GM19238 (cell line): Measurements from ENCODE around the gene HDAC4.

ENCODE experiments used
- DNase-seq: peaks from one replicate; pipeline ENCODE4 v3.0.0; 2011; ENCODE audit warnings: low spot score; ENCODE audit not compliant: insufficient read length

HDAC4 gene

DNA sequence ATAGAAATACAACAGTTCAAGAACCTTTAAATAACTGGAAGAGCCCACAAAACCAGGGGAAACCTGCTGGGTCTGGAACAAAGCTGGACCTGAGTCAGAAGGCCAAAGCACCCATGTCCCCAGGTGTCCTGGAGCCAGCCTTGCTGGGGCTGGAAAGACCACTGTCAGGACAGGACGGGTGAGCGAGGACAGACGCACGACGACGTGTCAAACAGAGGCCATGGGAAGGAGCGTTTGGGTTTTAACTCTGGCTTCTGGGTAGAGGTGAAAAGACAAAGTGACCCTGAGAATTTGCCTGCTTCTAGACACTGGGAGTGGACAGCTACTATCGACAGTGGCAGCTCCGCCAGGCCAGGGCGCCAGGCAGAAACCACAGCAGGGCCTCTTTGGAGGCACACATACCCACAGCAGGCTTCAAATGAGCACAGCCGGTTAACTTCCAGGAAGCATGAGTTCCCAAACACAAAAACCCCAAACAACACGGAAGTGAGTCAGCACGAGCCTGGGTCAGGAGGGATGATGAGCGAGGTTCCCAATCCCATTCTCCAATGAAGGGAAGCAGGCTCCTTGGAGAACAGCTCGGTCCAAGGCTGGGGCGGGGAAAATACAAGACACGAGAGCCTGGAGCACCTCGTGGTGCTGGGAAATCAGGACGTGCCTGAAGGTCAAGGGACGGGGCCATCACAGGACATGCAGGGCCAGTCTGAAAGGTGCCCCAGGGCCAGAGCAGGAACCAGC lies 344.9 kb downstream of the HDAC4 start:
- no peak for DNase-seq

DNA sequence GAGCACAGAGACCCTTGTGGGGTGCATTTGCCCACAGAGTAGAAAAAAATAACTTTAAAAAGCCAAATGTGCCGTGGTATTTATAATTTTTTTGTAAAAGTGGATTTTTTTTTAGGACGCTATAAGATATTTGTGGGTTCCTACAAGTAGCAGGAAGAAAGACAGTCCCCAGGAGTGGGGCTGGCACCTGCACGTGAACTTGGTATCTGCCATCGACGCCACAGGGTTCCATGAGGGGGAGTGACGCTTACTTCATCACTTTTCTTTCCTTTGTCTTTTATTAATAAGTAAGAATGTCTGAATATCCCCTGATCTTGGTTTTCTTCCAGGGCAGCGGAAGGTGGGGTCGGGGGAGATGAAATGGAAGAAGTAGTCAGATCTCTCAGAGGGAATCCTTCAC lies 345.9 kb downstream of the HDAC4 start:
- no peak for DNase-seq

DNA sequence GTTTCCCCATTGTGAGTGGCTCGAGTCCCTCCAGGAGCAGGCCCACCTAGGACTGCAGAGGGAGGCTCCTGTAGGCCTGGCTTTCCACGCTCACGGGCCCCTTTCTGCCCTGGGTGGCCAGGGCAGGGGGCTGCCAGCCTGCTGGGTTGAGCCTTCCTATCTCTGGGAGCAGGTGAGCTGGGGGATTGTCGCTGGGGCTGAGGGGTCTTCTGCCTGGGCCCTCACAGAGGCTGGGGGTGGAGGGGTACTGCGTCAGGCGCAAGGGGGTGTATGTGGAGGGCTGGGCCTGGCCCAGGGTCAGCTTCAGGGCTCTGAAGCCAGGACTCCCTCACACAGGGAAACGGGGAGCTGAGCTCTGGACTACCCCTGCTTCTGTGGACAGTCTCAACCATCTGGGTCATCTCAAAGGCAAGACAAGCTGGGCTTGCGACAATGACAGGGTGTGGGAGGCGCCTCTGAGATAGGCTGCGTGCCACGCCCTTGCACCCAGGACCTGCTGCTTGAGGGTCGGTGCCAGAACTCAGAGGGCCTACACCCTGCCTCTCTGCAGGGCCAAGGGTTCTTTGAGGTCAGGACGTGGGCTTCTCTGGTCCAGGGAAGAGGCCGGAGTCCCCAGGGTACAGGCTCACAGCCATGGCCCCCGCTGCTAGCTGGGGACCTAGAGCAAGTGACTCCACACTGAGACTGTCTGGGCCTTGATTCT lies 346.9 kb downstream of the HDAC4 start:
- no peak for DNase-seq

DNA sequence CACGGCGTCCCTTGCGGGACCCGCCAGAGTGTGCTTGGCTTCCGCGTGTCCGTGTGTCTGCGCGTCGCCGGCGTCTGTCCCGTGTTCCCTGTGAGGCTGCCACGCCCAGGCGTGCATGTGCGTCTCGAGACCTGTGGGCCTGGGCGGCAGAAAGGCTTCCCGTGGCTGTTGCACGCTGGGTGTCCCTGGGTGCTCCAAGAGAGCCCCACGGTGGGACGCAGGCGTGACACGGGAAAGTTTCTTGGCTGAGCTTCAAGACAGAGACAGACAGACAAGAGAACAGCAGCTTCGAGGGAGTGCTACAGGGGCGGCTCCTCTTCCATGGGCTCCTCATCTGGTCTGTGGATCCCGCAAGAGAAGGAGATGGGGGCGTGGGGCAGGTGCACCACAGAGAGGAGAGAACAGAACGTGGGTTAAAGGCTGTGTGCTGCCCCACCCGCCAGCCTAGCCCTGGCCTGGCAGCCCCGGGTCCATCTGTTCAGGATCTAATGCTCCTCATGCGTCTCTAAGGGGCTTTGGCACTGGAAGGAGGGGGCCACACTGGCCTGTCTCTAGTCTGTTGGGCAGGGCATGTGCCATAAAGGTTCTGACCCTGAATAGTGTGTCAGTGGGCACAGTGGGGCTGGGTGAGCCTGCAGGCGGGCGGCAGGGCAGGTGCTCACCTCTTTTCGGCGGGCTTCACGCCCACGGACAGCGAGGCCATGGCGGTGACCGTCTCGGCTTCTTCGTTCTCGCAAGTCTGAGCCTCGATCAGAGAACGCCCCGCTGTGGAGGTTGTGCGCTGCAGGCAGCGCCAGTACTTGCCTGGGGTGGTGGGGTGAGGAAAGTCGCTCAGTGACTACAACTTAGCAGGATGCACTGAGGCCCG lies 347.8 kb downstream of the HDAC4 start:
- no peak for DNase-seq

DNA sequence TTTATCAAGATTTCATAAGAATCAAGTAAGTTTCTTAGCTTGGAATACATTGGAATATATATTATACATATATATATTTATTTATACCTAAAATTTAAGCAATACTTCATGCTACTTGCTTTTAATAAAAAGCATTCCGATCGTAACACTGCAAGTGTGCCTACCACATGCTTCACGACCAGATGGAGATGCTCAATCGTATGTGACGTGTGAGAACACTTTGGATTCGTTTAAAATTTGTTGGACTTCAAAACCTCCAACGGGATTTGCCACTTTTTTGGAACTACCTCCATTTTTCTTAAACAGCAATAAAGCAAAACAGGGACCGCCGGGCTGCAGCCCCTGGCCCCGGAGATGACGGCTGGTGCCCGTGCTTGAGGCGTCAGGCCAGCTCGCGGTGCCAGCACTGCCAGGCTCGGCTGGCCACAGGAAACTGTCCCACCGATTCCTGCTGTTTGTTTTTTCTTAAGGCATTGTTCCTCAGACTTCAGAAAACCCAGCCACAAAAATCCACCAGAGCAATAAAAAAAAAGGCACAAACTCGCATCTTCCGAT lies 348.9 kb downstream of the HDAC4 start:
- no peak for DNase-seq

DNA sequence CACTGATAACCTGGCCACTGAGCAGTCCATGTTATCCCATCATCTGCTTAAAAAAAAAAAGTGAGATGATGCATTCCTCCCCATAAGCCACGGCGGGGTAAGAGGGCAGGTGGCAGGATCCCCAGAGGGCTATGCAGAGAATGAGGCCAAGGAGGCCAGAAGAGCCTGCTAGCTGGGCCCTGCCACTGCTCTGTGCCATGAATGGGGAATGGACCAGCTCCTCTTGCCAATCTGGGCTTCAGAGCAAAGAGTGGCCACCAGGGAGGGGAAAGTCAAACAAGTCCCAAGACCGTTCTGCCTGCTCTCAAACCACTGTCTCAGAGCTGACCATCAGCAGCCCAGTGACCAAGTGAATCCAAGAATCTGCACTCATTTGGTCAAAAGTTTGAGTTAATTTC lies 350.6 kb downstream of the HDAC4 start:
- no peak for DNase-seq

DNA sequence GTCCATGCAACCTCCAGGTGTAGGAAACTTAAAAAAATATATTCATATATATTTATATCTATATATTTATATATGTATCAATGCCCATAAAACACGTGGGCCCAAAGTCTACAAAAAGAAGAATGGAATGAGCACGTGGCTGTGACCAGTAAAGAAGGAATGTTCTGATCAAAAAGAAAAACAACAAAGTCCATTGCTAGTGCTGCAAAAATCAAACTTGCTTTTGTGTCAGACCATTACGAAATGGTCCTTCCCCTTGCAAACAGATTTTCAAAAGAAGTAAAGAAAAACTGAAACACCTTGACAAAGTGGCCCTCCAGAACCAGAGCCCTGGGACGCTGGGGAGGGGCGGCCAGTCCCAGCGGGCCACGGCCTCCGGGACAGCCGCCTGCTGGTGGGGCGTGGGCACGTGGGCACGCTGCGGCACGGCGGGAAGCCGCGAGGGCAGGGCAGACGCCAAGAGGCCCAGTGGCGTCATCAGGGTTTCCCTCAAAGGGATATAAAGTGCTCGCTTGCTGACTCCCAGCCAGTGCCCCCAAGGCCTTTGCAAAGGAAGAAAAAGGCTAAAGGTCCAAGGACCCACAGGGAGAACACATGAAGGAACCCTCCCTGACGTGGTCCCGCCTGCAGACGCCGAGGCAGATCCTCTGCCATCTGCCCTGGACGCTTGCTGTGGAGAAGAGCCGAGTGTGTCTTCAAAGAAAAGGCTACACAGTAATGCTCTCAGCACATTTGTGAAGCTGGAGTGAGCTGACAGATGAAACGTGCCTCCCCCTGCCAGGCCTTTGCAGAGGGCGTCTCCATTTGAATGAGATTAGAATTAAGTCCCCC lies 351.2 kb downstream of the HDAC4 start:
- no peak for DNase-seq

DNA sequence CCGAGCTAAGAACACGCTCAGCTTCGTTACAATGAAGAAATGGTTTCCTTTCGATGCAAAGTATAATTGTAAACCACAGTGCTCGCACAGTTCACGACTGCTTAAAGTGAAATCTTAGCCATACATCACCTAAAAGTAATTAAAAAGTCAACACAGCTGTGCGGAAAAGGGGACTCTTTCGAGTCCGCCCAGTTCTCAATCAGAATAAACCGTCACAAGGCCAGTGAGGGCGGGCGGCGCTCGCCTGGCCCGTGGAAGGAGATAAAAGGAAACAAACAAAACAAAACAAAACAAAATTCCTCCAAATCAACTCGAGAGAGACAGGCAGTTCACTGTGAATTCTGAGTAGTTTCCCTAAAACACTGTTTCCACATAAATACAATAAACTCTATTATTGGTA lies 352.1 kb downstream of the HDAC4 start:
- no peak for DNase-seq

DNA sequence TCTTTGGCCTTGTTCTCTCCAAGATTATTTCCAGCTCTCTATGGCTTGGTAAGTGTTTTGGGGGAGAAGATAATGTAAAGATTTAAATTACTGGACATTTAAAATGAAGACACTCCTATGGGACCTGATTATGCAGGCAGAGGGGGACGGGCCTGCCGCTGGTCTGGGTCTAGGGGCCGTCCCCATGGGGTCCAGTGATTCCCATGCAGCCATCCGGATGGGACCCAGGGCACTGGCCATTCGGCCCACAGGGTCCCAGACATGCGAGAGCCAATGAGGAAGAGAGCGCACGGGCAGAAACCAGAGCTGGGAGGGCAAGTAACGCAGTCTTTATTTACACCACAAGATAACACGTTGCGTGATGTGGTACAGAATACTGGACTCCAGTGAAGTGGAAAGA lies 353.0 kb downstream of the HDAC4 start:
- DNase-seq: no peak

DNA sequence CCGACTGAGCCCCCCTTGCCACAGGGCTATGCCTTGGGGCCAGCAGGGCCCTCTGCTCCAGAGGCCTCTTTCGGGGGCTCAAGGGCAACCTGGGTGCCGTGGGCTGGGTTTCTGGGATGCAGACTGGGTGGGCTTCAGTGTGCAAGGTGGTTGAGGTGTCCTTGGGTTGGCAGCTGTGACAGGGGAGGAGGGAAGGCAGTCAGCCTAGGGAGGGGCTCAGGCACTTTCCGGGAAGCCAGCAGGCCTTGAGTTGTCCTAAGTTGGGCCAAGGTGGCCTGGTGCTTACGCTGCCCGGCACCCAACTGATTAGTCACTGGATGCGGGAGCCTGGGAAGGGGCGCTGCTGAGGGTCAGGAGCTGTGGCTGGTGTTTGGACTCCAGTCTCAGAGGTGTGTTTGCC lies 353.4 kb downstream of the HDAC4 start:
- no peak for DNase-seq

DNA sequence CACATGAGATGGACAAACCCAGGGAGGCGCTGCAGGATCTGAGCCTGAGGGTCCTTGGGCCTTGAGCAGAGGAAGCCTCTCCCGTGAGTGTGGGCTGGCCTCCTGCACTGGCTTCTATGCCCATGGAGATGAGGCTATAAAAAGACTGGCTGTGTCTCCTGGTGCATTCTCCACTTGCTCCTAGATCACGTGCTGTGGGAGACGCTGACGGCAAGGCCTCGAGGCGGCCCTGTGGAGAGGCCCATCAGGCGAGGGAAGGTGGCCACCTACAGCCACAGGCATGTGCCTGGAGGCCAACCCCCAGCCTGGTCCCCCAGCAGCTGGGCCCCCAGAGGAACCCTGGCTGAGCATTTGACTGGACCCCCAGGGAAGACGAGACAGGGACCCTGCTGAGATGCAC lies 354.0 kb downstream of the HDAC4 start:
- DNase-seq: no peak

DNA sequence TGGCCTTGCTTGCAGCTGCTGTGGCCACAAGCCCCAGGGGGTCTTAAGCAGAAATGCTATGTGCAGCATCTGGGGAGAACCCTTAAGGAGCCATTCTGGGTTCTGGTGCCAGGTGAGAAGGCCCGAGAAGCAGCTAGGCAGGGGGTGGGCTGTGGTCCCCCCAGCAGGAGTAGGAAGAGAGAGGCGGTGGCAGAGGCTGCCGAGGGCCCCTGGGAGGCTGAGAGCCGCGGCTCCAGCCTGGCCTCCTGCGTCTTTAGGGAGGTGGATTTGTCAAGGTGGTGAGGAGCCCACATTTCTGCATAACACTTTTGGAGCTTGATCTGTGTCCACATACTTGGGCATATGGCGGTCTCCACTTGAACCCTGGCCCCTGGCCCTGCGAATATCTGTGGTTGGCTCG lies 356.5 kb downstream of the HDAC4 start:
- DNase-seq: no peak

DNA sequence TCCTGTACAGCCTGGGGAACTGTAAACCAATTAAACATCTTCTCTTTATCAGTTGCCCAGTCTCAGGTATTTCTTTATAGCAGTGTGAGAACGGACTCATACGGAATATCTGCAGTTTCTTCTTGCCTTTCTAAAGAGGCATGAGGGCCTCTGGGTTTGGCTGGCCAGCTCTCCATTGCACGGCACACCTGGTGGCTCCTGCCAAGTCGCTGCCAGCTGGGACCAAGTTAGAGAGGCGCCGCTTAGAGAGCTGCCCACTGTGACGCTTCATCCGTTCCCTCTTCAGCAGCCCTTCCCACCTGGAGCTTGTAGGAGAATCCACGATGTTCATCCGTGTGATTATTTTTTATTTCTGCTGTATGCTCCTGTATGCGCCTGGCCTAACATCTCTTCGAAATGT lies 357.5 kb downstream of the HDAC4 start:
- DNase-seq: no peak

DNA sequence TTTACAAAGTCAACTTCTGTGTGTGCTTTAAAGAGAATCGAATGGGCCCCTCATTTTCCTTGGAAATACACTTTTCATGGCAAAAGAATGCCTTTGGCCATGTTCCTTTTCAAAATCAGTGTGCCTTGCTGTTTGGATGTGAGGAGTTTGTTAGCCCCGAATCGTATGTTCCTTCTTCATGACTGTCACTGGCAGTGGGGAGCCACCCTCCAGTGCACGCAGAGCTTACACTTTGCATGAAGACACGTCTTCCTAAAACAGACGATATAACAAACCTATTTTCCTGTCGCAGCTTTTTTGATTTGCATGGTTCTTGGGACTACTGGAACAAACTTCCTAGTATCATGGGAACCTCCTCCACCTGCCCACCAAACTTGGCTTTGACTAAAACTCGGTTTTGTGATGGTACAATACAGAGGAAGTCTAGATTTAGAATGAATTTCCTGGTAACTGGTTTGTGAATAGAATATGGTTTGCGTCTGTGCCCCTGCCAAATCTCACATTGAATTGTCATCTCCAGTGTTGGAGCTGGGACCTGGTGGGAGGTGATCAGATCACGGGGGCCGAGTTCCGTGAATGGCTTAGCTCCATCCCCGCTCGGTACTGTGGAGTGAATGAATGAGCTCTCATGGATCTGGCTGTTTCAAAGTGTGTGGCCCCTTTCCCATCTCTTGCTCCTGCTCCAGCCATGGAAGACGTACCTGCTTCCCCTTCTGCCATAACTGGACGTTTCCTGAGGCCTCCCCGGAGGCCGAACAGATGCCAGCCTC lies 358.1 kb downstream of the HDAC4 start:
- no peak for DNase-seq

DNA sequence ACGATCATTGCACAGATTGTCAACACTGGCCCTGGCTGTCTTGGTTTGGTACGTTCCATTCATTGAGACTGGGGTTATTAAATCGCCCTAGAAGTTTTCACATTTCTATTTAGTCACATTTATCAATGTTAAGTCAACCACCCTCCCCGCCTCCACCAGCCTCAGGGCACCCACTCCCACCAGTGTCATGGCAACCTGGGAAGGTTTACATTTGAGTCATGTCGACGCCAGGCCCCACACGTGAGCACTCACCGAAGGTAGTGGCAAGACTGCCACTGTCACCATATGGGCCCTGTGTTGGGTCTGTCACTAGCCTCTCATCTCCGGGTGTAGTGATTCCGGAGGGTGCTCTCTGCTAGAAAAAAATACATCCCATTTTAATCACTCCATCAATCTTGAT lies 358.8 kb downstream of the HDAC4 start:
- DNase-seq: no peak

DNA sequence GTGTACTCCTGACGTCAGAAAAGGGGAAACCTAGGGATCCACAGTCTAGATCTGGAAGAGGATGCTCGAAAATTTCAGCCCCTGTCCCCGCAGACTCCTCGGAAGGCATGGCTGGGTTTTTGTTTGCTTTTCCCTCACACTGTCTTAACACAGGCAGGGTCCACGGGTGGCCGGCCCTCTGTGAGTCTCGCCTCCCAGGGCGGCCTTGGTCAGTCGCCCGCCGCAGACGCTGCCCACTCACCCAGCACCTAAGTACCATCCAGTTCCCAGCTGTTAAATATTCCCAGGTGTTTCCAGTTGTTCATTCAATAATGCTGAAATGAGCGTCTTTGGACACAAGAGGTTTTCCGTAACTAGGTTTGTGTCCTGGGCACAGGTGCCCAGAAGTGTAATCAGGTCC lies 359.8 kb downstream of the HDAC4 start:
- no peak for DNase-seq

DNA sequence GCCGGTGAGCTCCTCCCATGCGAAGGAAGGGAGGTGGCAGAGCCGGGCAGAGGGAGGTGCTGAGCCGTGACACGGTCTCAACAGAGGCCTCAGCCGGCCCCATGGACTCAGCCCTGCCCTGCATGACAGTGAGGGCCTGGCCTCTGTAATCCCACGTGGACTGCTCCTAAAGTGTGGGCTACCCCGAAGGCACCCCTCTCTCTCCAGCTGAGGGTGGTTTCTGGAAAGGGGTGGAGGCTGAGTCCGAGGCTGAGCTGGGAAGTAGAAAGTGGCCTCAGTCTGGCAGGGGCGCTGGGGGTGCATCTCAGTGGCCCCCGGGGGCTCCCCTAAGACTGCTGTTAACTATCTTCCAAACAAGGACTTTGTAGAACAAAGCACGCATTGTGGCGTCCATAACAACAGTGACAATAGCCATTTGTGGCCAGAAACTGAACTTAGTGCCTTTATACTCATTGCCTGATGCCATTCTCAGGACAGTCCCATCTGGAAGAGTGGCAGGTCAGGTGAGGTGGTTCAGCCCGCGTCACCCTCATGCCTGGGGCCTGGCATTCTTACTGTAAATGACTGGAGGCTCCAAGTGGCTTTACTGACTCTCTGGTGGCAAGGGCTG lies 360.6 kb downstream of the HDAC4 start:
- DNase-seq: no peak

DNA sequence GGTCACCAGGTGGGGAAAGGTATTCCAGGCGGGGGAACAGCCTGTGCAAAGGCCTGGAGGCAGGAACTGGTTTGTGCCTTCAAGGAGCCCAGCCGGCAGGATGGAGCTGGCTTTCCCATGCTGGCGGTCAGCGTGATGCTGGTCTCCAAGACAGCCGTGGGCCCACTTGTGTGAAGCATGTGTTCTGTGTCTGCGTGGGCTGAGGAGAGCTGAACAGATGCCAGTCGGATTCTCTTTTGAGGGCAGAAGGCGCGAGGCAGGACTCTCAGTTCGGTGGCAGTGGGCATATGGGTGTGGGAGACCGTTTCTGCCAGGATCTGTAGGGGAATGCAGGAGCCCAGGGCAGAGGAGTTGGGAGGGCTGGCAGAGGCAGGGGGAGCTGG lies 361.4 kb downstream of the HDAC4 start:
- no peak for DNase-seq

DNA sequence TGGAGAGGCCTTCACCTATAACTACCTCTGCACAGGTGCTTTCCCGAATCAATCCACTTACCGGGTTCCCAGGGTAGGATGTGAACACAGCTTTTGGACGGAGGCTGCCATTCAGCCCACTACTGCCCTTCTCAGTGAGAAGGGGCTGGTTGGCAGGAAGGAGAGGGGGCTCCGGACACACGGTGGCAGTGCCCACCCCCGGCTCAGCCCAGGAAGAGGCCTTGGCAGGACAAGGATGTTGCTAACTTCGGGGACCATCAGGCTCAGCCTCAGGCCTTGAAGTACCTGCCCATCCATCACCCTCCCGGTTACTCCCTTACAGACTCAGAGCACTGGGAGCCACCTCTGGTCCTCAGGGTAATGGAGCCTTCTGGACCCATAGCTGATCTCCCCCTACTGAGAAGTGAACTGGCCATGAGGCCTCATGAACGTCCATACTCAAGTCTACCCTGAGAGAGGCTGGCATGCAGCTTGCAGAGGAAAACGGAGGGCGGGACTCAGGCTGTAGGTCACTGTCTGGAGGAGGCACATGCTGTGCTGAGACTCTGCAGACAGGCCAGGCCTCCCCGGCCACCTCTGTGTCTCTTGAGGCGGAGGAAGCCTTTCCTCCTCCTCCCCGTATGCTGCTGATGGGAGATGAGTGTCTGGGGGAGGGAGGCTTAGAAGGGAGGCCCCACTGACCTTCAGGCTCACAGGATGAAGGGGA lies 361.9 kb downstream of the HDAC4 start:
- no peak for DNase-seq
